SK-N-SH (cell line): Measurements from ENCODE around the gene THADA. TPM values are rescaled to one million over a fixed set of nuclear protein-coding genes. Genes with fewer than 3 reads are reported as not detected.
A peak's percentile ranks its signal among the peaks of the same experiment; 100 is the strongest.

ENCODE experiments used
- CTCF ChIA-PET: fragments of 300-600, 350-600 bp; formaldehyde crosslinking; extraction: SDS; loops from one replicate; lab custom pipeline; 2021; lab: Yijun Ruan, JAX
- POLR2A ChIA-PET: fragments of 350-600 bp; sonication (Branson Sonifier 250); formaldehyde crosslinking; extraction: SDS; loops from one replicate; lab custom pipeline; 2020; ENCODE audit warnings: antibody characterized with exemption, inconsistent platforms; lab: Yijun Ruan, JAX
- DNase-seq: peaks from one replicate; pipeline ENCODE4 v3.0.0; 2012
- H2AFZ ChIP-seq: fragments of 200-600 bp; sonication (generic); 2 replicates; pipeline ENCODE4 v1.8.1; 2016; ENCODE audit warnings: antibody characterized with exemption, mild to moderate bottlenecking, low read depth
- H3F3A ChIP-seq: fragments of 200-600 bp; sonication (generic); replicated peaks from 2 replicates; pipeline ENCODE3; 2016; ENCODE audit warnings: antibody characterized with exemption, mild to moderate bottlenecking; ENCODE audit not compliant: insufficient read depth
- H3K27ac ChIP-seq, 2 experiments: fragments of 200-500 bp in 1 of 2; fragments of 200-600 bp in 1 of 2; sonication (Bioruptor generic) in 1 of 2; sonication (generic), shearing (Covaris generic) in 1 of 2; 2 replicates each; pipeline versions ENCODE4 v1.5.1 to v1.6.1; 2014 to 2016; ENCODE audit warnings: low read depth in 2 of 2, inconsistent platforms in 1 of 2, low read length in 1 of 2, mild to moderate bottlenecking in 1 of 2, mixed read lengths in 1 of 2
- H3K27me3 ChIP-seq: fragments of 200-600 bp; sonication (generic), shearing (Covaris generic); 2 replicates; pipeline ENCODE4 v1.6.1; 2016; ENCODE audit warnings: mixed run types; ENCODE audit not compliant: insufficient read depth
- H3K36me3 ChIP-seq, 2 experiments: fragments of 200-500 bp in 1 of 2; fragments of 200-600 bp in 1 of 2; sonication (Bioruptor generic) in 1 of 2; sonication (generic) in 1 of 2; replicated peaks in 1 of 2; 2 replicates each; pipeline versions ENCODE3 to v1.5.1; 2014 to 2016; ENCODE audit warnings: low read length in 1 of 2, mild to moderate bottlenecking in 1 of 2; ENCODE audit not compliant: insufficient read depth in 2 of 2, control insufficient read depth in 1 of 2
- H3K4me1 ChIP-seq, 2 experiments: fragments of 200-500 bp in 1 of 2; fragments of 200-600 bp in 1 of 2; sonication (Bioruptor generic) in 1 of 2; sonication (generic), shearing (Covaris generic) in 1 of 2; 2 replicates each; pipeline versions ENCODE4 v1.5.1 to v1.6.1; 2014 to 2016; ENCODE audit warnings: low read depth in 1 of 2, low read length in 1 of 2, mixed run types in 1 of 2; ENCODE audit not compliant: insufficient read depth in 2 of 2, control insufficient read depth in 1 of 2
- H3K4me2 ChIP-seq: fragments of 200-600 bp; sonication (generic), shearing (Covaris generic); 2 replicates; pipeline ENCODE4 v1.6.1; 2017; ENCODE audit warnings: mixed run types
- H3K4me3 ChIP-seq, 2 experiments: fragments of 200-500 bp in 1 of 2; fragments of 200-600 bp in 1 of 2; sonication (Bioruptor generic) in 1 of 2; sonication (generic), shearing (Covaris generic) in 1 of 2; 2 replicates each; pipeline versions ENCODE4 v1.5.1 to v1.8.1; 2014 to 2016; ENCODE audit warnings: low read depth in 2 of 2, inconsistent platforms in 1 of 2, low read length in 1 of 2, mild to moderate bottlenecking in 1 of 2, mixed read lengths in 1 of 2, moderate library complexity in 1 of 2
- H3K79me2 ChIP-seq: fragments of 200-600 bp; sonication (generic); 2 replicates; pipeline ENCODE4 v1.8.1; 2017; ENCODE audit warnings: mild to moderate bottlenecking; ENCODE audit not compliant: insufficient read depth
- H3K9ac ChIP-seq: fragments of 200-600 bp; sonication (generic); 2 replicates; pipeline ENCODE4 v1.6.1; 2017; ENCODE audit warnings: mixed run types
- H3K9me2 ChIP-seq: fragments of 200-600 bp; sonication (generic); 2 replicates; pipeline ENCODE4 v1.6.1; 2017; ENCODE audit warnings: mixed run types
- H3K9me3 ChIP-seq: fragments of 200-600 bp; sonication (generic); 2 replicates; pipeline ENCODE4 v1.6.1; 2017; ENCODE audit warnings: mixed run types, mild to moderate bottlenecking, moderate library complexity
- H4K20me1 ChIP-seq: fragments of 200-600 bp; sonication (generic); 2 replicates; pipeline ENCODE4 v1.6.1; 2017; ENCODE audit warnings: mild to moderate bottlenecking, mixed run types; ENCODE audit not compliant: insufficient read depth
- ELF1 ChIP-seq: IDR thresholded peaks from 2 replicates; pipeline ENCODE4 v1.4.0; 2012
- GABPA ChIP-seq: IDR thresholded peaks from 2 replicates; pipeline ENCODE4 v1.4.0; 2012; ENCODE audit warnings: low read depth, mild to moderate bottlenecking
- IRF3 ChIP-seq: fragments of 150-350 bp; IDR thresholded peaks from 2 replicates; pipeline ENCODE4 v1.6.1; 2016; ENCODE audit warnings: mild to moderate bottlenecking, low read depth, low read length
- JUND ChIP-seq: IDR thresholded peaks from 2 replicates; pipeline ENCODE4 v1.4.0; 2012
- MEF2A ChIP-seq: IDR thresholded peaks from 2 replicates; pipeline ENCODE4 v1.4.0; 2012; ENCODE audit warnings: low read depth, borderline replicate concordance
- MXI1 ChIP-seq: IDR thresholded peaks from 2 replicates; pipeline ENCODE4 v1.6.1; 2012; ENCODE audit warnings: mild to moderate bottlenecking, low read depth, low read length, improper control_type of control experiment
- NFIC ChIP-seq: IDR thresholded peaks from 2 replicates; pipeline ENCODE4 v1.4.0; 2012; ENCODE audit warnings: borderline replicate concordance
- POLR2AphosphoS5 ChIP-seq: IDR thresholded peaks from 2 replicates; pipeline ENCODE4 v1.6.1; 2012; ENCODE audit warnings: low read depth, low read length
- RAD21 ChIP-seq: IDR thresholded peaks from 2 replicates; pipeline ENCODE4 v1.6.1; 2012; ENCODE audit warnings: mild to moderate bottlenecking, low read length
- RCOR1 ChIP-seq: fragments of 150-350 bp; IDR thresholded peaks from 2 replicates; pipeline ENCODE4 v1.6.1; 2017; ENCODE audit warnings: antibody characterized with exemption, low read length
- RFX5 ChIP-seq: IDR thresholded peaks from 2 replicates; pipeline ENCODE4 v1.6.1; 2012; ENCODE audit warnings: mild to moderate bottlenecking, improper control_type of control experiment, low read length
- SMC3 ChIP-seq: IDR thresholded peaks from 2 replicates; pipeline ENCODE4 v1.6.1; 2012; ENCODE audit warnings: low read depth, low read length, improper control_type of control experiment
- TAF1 ChIP-seq: IDR thresholded peaks from 2 replicates; pipeline ENCODE4 v1.6.1; 2012; ENCODE audit warnings: low read depth, mild to moderate bottlenecking, low read length, moderate library complexity, borderline replicate concordance
- USF1 ChIP-seq: IDR thresholded peaks from 2 replicates; pipeline ENCODE4 v1.4.0; 2012; ENCODE audit warnings: low read depth, borderline replicate concordance
- USF2 ChIP-seq: fragments of 150-350 bp; IDR thresholded peaks from 2 replicates; pipeline ENCODE4 v1.6.1; 2017; ENCODE audit warnings: antibody characterized with exemption, low read length, low read depth, borderline replicate concordance
- YY1 ChIP-seq: IDR thresholded peaks from 2 replicates; pipeline ENCODE4 v1.4.0; 2012; ENCODE audit warnings: low read depth, mild to moderate bottlenecking
- ZBTB33 ChIP-seq: IDR thresholded peaks from 2 replicates; pipeline ENCODE4 v1.4.0; 2012; ENCODE audit warnings: low read depth, borderline replicate concordance
- WGBS: methylation state at CpG from one replicate; pipeline ENCODE4 v1.1.6; 2017; ENCODE audit warnings: low lambda C conversion rate; 5-methylcytosine and 5-hydroxymethylcytosine counted together
- polyA plus RNA-seq, 3 experiments: library from polyadenylated mRNA; depleted of rRNA; stranded (reverse); fragments of >200 nt; gene quantifications; 2 replicates each; pipeline ENCODE4 v1.2.3, GENCODE V29; 2012
- TF ChIP-seq, protein P1 (sequence below): IDR thresholded peaks from 2 replicates; pipeline ENCODE4 v1.4.0; 2012; ENCODE audit warnings: low read depth
- TF ChIP-seq, protein P2 (sequence below): fragments of 200-600 bp; sonication (generic); IDR thresholded peaks from 2 replicates; pipeline ENCODE4 v1.6.1; 2017; ENCODE audit warnings: antibody characterized with exemption, mild to moderate bottlenecking, moderate library complexity
- TF ChIP-seq, protein P3 (sequence below): IDR thresholded peaks from 2 replicates; pipeline ENCODE4; 2012

Gene THADA
- polyA plus RNA-seq, 1 of the 3 experiments (the other 2 are of a cell fraction), result 25.6 TPM

DNA sequence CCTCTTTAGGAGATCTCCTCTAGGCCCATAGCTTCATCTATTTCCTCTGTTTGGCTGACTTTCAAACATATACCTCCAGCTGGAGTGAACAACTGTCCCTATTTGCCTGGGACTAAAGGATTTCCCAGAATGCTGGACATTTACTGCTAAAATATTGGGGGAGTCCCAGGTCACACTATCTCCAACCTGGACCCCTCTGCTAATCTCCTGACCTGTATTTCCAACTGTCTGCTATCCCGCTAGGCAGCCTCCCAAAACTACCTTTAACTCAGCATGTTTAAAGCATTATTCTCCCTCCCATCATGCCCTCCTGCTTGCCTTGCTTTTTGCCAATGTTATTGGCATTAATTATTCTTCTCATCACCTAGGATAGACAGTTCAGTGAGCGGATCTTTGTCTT is 77.1 kb downstream of the THADA start:
- H3K4me2 ChIP-seq, result no peak overlapping the region
- peak overlapping the region in 1 of 2 experiments; percentile 80; a peak in 2 of 4 replicates for H3K27ac ChIP-seq
- no peaks in the 10 kb centered on the region for H3K9me2 ChIP-seq
- H2AFZ ChIP-seq, result no peak overlapping the region
- CTCF ChIA-PET, result interaction anchor here (1.1 to 2.6 kb wide), 4 partner anchors 9 to 543 kb away, joined by 6 to 11 read pairs (median 8); no protein-coding TSS in a partner anchor
- no peaks in the 10 kb centered on the region for H4K20me1 ChIP-seq
- no peak for DNase-seq
- peaks cover 0 to 7% of the 10 kb centered on the region in 2 experiments for H3K36me3 ChIP-seq
- no peaks in the 10 kb centered on the region for H3K9me3 ChIP-seq
- H3F3A ChIP-seq, result peaks cover 15% of the 10 kb centered on the region
- peaks cover 14 to 16% of the 10 kb centered on the region in 2 experiments; a peak in 3 of 4 replicates for H3K4me1 ChIP-seq
- no peak overlapping the region for H3K9ac ChIP-seq
- H3K27me3 ChIP-seq, result no peaks in the 10 kb centered on the region
- 92% methylated on average over 2 of the region's 2 CpGs for WGBS
- no peak overlapping the region for H3K4me3 ChIP-seq
- POLR2A ChIA-PET, result no interaction called here
- no peak for TF ChIP-seq IRF3
- H3K79me2 ChIP-seq, result no peaks in the 10 kb centered on the region; the same call in 1 of the 2 replicates

- H3F3A ChIP-seq, result peaks cover 15% of the 10 kb centered on the region
- no peaks in the 10 kb centered on the region for H3K9me2 ChIP-seq
- H3K4me3 ChIP-seq, result no peak overlapping the region
- H3K9me3 ChIP-seq, result no peaks in the 10 kb centered on the region
- no peaks in the 10 kb centered on the region for H3K79me2 ChIP-seq
- 89% methylated on average over 1 of the region's 1 CpG for WGBS
- ChIA-PET POLR2A (no interaction called here), CTCF (interaction anchor here (1.0 to 2.6 kb wide), 4 partner anchors 23 to 692 kb away, joined by 3 to 6 read pairs (median 5); no protein-coding TSS in a partner anchor)
- no peak for DNase-seq
- H4K20me1 ChIP-seq, result no peaks in the 10 kb centered on the region
- peaks cover 14 to 16% of the 10 kb centered on the region in 2 experiments; a peak in 3 of 4 replicates for H3K4me1 ChIP-seq
- no peak overlapping the region for H3K4me2 ChIP-seq
- H3K27ac ChIP-seq, result no peak overlapping the region; a peak in 1 of 4 replicates
- no peak overlapping the region for H3K9ac ChIP-seq
- H3K27me3 ChIP-seq, result no peaks in the 10 kb centered on the region
- peaks cover 0 to 4% of the 10 kb centered on the region in 2 experiments for H3K36me3 ChIP-seq
- no peak overlapping the region for H2AFZ ChIP-seq
- no peak for TF ChIP-seq MXI1
- TF ChIP-seq YY1, result no peak
- TF ChIP-seq GABPA, result no peak
- TF ChIP-seq USF1, result no peak
- no peak for TF ChIP-seq TAF1
- no peak for TF ChIP-seq JUND
- no peak for TF ChIP-seq SMC3
- TF ChIP-seq RAD21, result no peak
- no peak for TF ChIP-seq ZBTB33
- TF ChIP-seq USF2, result no peak
- no peak for TF ChIP-seq RFX5
- no peak for TF ChIP-seq RCOR1
- TF ChIP-seq, protein P1, sequence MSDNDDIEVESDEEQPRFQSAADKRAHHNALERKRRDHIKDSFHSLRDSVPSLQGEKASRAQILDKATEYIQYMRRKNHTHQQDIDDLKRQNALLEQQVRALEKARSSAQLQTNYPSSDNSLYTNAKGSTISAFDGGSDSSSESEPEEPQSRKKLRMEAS, result no peak
- TF ChIP-seq, protein P2, sequence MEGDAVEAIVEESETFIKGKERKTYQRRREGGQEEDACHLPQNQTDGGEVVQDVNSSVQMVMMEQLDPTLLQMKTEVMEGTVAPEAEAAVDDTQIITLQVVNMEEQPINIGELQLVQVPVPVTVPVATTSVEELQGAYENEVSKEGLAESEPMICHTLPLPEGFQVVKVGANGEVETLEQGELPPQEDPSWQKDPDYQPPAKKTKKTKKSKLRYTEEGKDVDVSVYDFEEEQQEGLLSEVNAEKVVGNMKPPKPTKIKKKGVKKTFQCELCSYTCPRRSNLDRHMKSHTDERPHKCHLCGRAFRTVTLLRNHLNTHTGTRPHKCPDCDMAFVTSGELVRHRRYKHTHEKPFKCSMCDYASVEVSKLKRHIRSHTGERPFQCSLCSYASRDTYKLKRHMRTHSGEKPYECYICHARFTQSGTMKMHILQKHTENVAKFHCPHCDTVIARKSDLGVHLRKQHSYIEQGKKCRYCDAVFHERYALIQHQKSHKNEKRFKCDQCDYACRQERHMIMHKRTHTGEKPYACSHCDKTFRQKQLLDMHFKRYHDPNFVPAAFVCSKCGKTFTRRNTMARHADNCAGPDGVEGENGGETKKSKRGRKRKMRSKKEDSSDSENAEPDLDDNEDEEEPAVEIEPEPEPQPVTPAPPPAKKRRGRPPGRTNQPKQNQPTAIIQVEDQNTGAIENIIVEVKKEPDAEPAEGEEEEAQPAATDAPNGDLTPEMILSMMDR, result no peak
- no peak for TF ChIP-seq POLR2AphosphoS5
- TF ChIP-seq, protein P3, sequence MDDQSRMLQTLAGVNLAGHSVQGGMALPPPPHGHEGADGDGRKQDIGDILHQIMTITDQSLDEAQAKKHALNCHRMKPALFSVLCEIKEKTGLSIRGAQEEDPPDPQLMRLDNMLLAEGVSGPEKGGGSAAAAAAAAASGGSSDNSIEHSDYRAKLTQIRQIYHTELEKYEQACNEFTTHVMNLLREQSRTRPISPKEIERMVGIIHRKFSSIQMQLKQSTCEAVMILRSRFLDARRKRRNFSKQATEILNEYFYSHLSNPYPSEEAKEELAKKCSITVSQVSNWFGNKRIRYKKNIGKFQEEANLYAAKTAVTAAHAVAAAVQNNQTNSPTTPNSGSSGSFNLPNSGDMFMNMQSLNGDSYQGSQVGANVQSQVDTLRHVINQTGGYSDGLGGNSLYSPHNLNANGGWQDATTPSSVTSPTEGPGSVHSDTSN, result no peak
- no peak for TF ChIP-seq NFIC
- TF ChIP-seq MEF2A, result no peak
- TF ChIP-seq ELF1, result no peak
Observed at GRCh38 chr2:43518181-43518580, 77.7 kb downstream of the THADA start.
